Left ventricle myocardium inferior (tissue), 1 donor: ENCODE results near the gene SYNPO2. TPM values are rescaled to one million over a fixed set of nuclear protein-coding genes. Genes with fewer than 3 reads are reported as not detected.
"Not testable (repeated sequence)": the region's sequence is repeated elsewhere in the genome, so short reads cannot be mapped to it uniquely, and the experiment has no call there.

Source experiments
- DNase-seq: peaks from one replicate; pipeline ENCODE4 v3.0.0-alpha.2; 2020
- H3K27ac ChIP-seq: fragments of 200-600 bp; replicated peaks from 2 replicates; pipeline ENCODE4 v1.8.0; 2021
- H3K27me3 ChIP-seq: fragments of 200-600 bp; 2 replicates; pipeline ENCODE4 v1.8.0; 2021; ENCODE audit warnings: low read depth
- H3K36me3 ChIP-seq: fragments of 200-600 bp; 2 replicates; pipeline ENCODE4 v1.8.0; 2021
- H3K4me1 ChIP-seq: fragments of 200-600 bp; 2 replicates; pipeline ENCODE4 v1.8.0; 2021
- H3K4me3 ChIP-seq: fragments of 200-600 bp; 2 replicates; pipeline ENCODE4 v1.8.0; 2021; ENCODE audit warnings: mild to moderate bottlenecking, moderate library complexity
- H3K9me3 ChIP-seq: fragments of 200-600 bp; replicated peaks from 2 replicates; pipeline ENCODE4 v1.8.0; 2021
- CTCF ChIP-seq: fragments of 200-600 bp; IDR thresholded peaks from 2 replicates; pipeline ENCODE4 v1.8.0; 2021; ENCODE audit warnings: antibody characterized with exemption, mild to moderate bottlenecking, borderline replicate concordance
- intact Hi-C: fragments of 100-400 bp; cut with micrococcal nuclease; formaldehyde crosslinking; loops from one replicate; pipeline ENCODE4 v1.11.0; 2022
- total RNA-seq: library from RNA; stranded (reverse); fragmentation: NEBNext Ultra II Directional; extraction: Animal tissue kit (Norgen Biotek cat#: 25700); gene quantifications from one replicate; pipeline ENCODE4 v1.2.1, GENCODE V29; 2021
- donor health status: DM: no; HTN: yes; CAD: no; lungs with severe emphysema.

The SYNPO2 gene
- total RNA-seq, 1 donor from 2014 or later: 239 TPM

- Histone ChIP-seq H3K27me3 (no peaks in the 10 kb centered on the region), H3K4me1 (peaks cover 23% of the 10 kb centered on the region), H3K4me3 (no peak overlapping the region), H3K9me3 (no peaks in the 10 kb centered on the region), H3K36me3 (no peaks in the 10 kb centered on the region), H3K27ac (peak overlapping the region; percentile 28)
- intact Hi-C loops: no loop called here
- DNase-seq: no peak
- TF ChIP-seq CTCF: no peak
Measured at GRCh38 chr4:118869808-118870342, 18.8 kb upstream of the SYNPO2 start.

DNA sequence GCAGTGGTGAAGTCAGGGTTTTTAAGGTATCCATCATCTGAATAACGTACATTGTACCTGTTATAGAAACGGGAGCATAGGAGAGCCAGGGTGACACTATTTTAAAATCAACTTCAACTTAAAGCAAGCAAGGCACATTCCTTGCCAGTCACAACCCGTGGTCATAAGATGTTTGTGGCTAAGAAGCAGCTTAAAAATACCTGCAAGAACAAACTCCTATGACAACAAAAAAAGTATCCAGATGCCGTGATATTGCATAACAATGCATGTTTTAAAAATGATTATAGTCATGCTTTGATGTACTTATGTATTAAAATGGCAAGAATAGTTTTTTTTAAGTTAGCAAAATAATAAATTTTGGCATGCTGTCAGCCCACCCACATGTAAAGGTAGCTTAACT, 16.5 kb upstream of the SYNPO2 start:
- Histone ChIP-seq H3K4me3 (no peak overlapping the region), H3K9me3 (no peaks in the 10 kb centered on the region), H3K4me1 (peaks cover 14% of the 10 kb centered on the region), H3K27me3 (no peaks in the 10 kb centered on the region), H3K27ac (no peak overlapping the region), H3K36me3 (no peaks in the 10 kb centered on the region)
- TF ChIP-seq CTCF: no peak
- intact Hi-C loops: no loop called here
- DNase-seq: no peak

- DNase-seq: no peak
- intact Hi-C loops: no loop called here
- Histone ChIP-seq H3K9me3 (no peaks in the 10 kb centered on the region), H3K4me3 (no peak overlapping the region), H3K4me1 (no peaks in the 10 kb centered on the region), H3K27me3 (no peaks in the 10 kb centered on the region), H3K36me3 (no peaks in the 10 kb centered on the region), H3K27ac (no peak overlapping the region)
- TF ChIP-seq CTCF: no peak
Measured at GRCh38 chr4:118877797-118878196, 10.9 kb upstream of the SYNPO2 start.

DNA sequence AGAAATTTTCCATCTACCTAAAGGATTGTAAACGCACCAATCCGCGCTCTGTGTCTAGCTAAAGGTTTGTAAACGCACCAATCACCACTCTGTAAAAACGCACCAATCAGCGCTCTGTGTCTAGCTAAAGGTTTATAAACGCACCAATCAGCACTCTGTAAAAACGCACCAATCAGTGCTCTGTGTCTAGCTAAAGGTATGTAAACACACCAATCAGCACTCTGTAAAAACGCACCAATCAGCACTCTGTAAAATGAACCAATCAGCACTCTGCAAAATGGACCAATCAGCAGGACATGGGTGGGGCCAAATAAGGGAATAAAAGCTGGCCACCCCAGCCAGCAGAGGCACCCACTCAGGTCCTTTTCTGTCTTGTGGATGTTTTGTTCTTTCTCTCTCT, 10.1 kb upstream of the SYNPO2 start:
- intact Hi-C loops, H3K27ac ChIP-seq: not testable (repeated sequence)

GRCh38 chr4:118879409-118879808, 9.2 kb upstream of the SYNPO2 start:
- no peaks in the 10 kb centered on the region for H3K27me3 ChIP-seq
- H3K9me3 ChIP-seq: no peaks in the 10 kb centered on the region
- intact Hi-C loops: no loop called here
- no peak overlapping the region for H3K4me3 ChIP-seq
- no peak overlapping the region for H3K27ac ChIP-seq
- H3K4me1 ChIP-seq: no peaks in the 10 kb centered on the region
- DNase-seq: no peak
- H3K36me3 ChIP-seq: no peaks in the 10 kb centered on the region
- no peak for TF ChIP-seq CTCF

More for the DNA sequence above, 10.1 kb upstream of the SYNPO2 start:
- H3K27me3 ChIP-seq, DNase-seq, H3K36me3 ChIP-seq, H3K4me3 ChIP-seq, H3K4me1 ChIP-seq, H3K9me3 ChIP-seq: not testable (repeated sequence)

DNA sequence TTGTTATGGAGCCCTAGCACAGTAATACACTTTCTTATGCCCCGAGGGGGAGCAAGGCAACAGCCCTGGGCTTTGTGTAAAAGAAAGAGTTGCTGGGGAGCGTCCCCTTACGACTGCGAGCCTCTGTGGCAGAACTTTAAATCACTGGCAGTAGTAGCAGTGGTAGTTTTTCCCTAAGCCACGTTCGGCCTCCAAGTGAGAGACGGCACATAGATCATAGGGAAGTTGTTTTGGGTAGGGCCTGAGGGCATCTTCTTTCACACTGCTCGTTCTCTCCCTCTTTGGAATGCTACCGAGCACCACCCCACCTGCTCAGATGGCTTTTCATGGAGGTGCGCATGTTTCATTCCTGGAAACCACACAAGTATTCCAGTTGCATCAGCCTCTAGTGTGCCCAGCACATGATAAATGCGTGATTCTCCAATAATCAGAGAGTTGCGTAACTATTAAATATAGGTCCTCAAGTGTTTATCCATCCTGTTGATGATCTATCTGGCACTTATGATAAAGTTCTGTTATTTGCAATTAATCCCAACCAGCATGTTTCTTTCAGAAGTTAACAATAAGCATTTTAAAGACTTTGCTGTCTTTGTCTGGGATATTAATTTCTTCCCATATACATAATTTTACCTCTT, 7.0 kb upstream of the SYNPO2 start:
- TF ChIP-seq CTCF: no peak
- intact Hi-C loops: no loop called here
- no peaks in the 10 kb centered on the region for H3K9me3 ChIP-seq
- no peak overlapping the region for H3K27ac ChIP-seq
- no peak overlapping the region for H3K4me3 ChIP-seq
- H3K4me1 ChIP-seq: no peaks in the 10 kb centered on the region
- no peak for DNase-seq
- no peaks in the 10 kb centered on the region for H3K27me3 ChIP-seq
- no peaks in the 10 kb centered on the region for H3K36me3 ChIP-seq
